DOHH2 (cell line): ENCODE results near the gene RHBDL3.
A peak's percentile ranks its signal among the peaks of the same experiment; 100 is the strongest.

Experiments used
- H3F3A ChIP-seq: fragments of 200-600 bp; sonication (generic), shearing (Covaris generic); 2 replicates; pipeline ENCODE4 v1.6.0; 2016; ENCODE audit warnings: antibody characterized with exemption, mild to moderate bottlenecking; ENCODE audit not compliant: control insufficient read depth, insufficient read depth
- H3K27ac ChIP-seq: fragments of 200-600 bp; sonication (generic); 2 replicates; pipeline ENCODE4 v1.5.1; 2014; ENCODE audit warnings: low read depth, mild to moderate bottlenecking, low read length, moderate library complexity
- H3K27me3 ChIP-seq: fragments of 200-600 bp; sonication (generic); 2 replicates; pipeline ENCODE4 v1.6.1; 2014; ENCODE audit warnings: mild to moderate bottlenecking, low read length, mixed read lengths; ENCODE audit not compliant: control insufficient read depth
- H3K36me3 ChIP-seq: fragments of 200-600 bp; sonication (generic); 2 replicates; pipeline ENCODE4 v1.6.1; 2014; ENCODE audit warnings: mild to moderate bottlenecking, low read length, moderate library complexity, mixed read lengths; ENCODE audit not compliant: control insufficient read depth
- H3K4me1 ChIP-seq: fragments of 200-600 bp; sonication (generic); 2 replicates; pipeline ENCODE4 v1.6.1; 2014; ENCODE audit warnings: mild to moderate bottlenecking, low read length, mixed read lengths; ENCODE audit not compliant: control insufficient read depth
- H3K4me2 ChIP-seq: fragments of 200-600 bp; sonication (generic); 2 replicates; pipeline ENCODE4 v1.6.0; 2014; ENCODE audit warnings: mild to moderate bottlenecking, low read length, moderate library complexity
- H3K4me3 ChIP-seq: fragments of 200-600 bp; sonication (generic); 2 replicates; pipeline ENCODE4 v1.5.1; 2014; ENCODE audit warnings: mild to moderate bottlenecking, low read length, mixed read lengths
- H3K79me2 ChIP-seq: fragments of 200-600 bp; sonication (generic); 2 replicates; pipeline ENCODE4 v1.6.1; 2014; ENCODE audit warnings: mild to moderate bottlenecking, low read length, mixed read lengths; ENCODE audit not compliant: control insufficient read depth
- H3K9me2 ChIP-seq: fragments of 200-600 bp; sonication (generic); replicated peaks from 2 replicates; pipeline ENCODE4 v1.6.1; 2014; ENCODE audit warnings: mild to moderate bottlenecking, low read length, mixed read lengths; ENCODE audit not compliant: control insufficient read depth
- H3K9me3 ChIP-seq: fragments of 200-600 bp; sonication (generic); 2 replicates; pipeline ENCODE4 v1.6.1; 2014; ENCODE audit warnings: antibody characterized with exemption, low read length, mixed read lengths; ENCODE audit not compliant: control insufficient read depth, insufficient read depth
- H4K20me1 ChIP-seq: fragments of 200-600 bp; sonication (generic); 2 replicates; pipeline ENCODE4 v1.6.0; 2014; ENCODE audit warnings: low read depth, mild to moderate bottlenecking, antibody characterized with exemption, low read length, moderate library complexity; ENCODE audit not compliant: control insufficient read depth, insufficient read depth
- EZH2phosphoT487 ChIP-seq: fragments of 200-600 bp; sonication (generic); IDR thresholded peaks from 2 replicates; pipeline ENCODE4 v1.6.1; 2017; ENCODE audit warnings: borderline replicate concordance, mild to moderate bottlenecking, antibody characterized with exemption, low read length, moderate library complexity, mixed read lengths
- TF ChIP-seq, protein P1 (sequence below): fragments of 200-600 bp; sonication (generic); IDR thresholded peaks from one replicate; pipeline ENCODE4 v1.5.1; 2014; ENCODE audit warnings: antibody characterized with exemption, mild to moderate bottlenecking, low read depth, low read length; ENCODE audit not compliant: poor library complexity, severe bottlenecking

The RHBDL3 gene

GRCh38 chr17:32348483-32348800 lies 82.8 kb downstream of the RHBDL3 start:
- peaks cover 34% of the 10 kb centered on the region for H3K36me3 ChIP-seq
- H3K4me3 ChIP-seq = peak overlapping the region; percentile 95
- H3K79me2 ChIP-seq = peaks cover 49% of the 10 kb centered on the region
- no peak overlapping the region for H3K27ac ChIP-seq
- peak overlapping the region; percentile 93 for H3K4me2 ChIP-seq
- no peaks in the 10 kb centered on the region for H3K9me3 ChIP-seq
- H3K9me2 ChIP-seq = no peaks in the 10 kb centered on the region
- peaks cover 20% of the 10 kb centered on the region for H4K20me1 ChIP-seq
- no peak for TF ChIP-seq EZH2phosphoT487
- TF ChIP-seq, protein P1, sequence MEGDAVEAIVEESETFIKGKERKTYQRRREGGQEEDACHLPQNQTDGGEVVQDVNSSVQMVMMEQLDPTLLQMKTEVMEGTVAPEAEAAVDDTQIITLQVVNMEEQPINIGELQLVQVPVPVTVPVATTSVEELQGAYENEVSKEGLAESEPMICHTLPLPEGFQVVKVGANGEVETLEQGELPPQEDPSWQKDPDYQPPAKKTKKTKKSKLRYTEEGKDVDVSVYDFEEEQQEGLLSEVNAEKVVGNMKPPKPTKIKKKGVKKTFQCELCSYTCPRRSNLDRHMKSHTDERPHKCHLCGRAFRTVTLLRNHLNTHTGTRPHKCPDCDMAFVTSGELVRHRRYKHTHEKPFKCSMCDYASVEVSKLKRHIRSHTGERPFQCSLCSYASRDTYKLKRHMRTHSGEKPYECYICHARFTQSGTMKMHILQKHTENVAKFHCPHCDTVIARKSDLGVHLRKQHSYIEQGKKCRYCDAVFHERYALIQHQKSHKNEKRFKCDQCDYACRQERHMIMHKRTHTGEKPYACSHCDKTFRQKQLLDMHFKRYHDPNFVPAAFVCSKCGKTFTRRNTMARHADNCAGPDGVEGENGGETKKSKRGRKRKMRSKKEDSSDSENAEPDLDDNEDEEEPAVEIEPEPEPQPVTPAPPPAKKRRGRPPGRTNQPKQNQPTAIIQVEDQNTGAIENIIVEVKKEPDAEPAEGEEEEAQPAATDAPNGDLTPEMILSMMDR = no peak
- no peaks in the 10 kb centered on the region for H3K27me3 ChIP-seq
- peaks cover 12% of the 10 kb centered on the region for H3F3A ChIP-seq
- peaks cover 29% of the 10 kb centered on the region for H3K4me1 ChIP-seq

DNA sequence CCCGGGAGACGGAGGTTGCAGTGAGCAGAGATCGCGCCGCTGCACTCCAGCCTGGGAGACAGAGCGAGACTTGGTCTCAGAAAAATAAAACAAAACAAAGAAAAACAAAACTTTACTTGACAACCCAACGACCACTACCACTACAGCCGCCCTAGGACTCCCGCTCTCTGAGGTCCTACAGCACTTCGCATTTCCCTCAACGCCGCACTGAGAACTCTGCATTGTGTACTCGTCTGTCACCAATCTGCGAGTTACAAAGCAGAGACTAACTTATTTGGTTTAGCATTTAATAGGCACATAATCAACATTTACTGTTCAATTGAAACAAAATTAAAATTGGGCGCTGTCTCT lies 83.8 kb downstream of the RHBDL3 start:
- H3K79me2 ChIP-seq = peaks cover 60% of the 10 kb centered on the region
- H3K9me3 ChIP-seq = no peaks in the 10 kb centered on the region
- H3F3A ChIP-seq = peaks cover 10% of the 10 kb centered on the region
- peak overlapping the region; percentile 87 for H3K27ac ChIP-seq
- TF ChIP-seq, protein P1 = no peak
- TF ChIP-seq EZH2phosphoT487 = no peak
- peaks cover 22% of the 10 kb centered on the region for H4K20me1 ChIP-seq
- peak overlapping the region; percentile 95 for H3K4me3 ChIP-seq
- H3K36me3 ChIP-seq = peaks cover 43% of the 10 kb centered on the region
- peaks cover 33% of the 10 kb centered on the region for H3K4me1 ChIP-seq
- no peaks in the 10 kb centered on the region for H3K9me2 ChIP-seq
- H3K27me3 ChIP-seq = no peaks in the 10 kb centered on the region
- peak overlapping the region; percentile 93 for H3K4me2 ChIP-seq

DNA sequence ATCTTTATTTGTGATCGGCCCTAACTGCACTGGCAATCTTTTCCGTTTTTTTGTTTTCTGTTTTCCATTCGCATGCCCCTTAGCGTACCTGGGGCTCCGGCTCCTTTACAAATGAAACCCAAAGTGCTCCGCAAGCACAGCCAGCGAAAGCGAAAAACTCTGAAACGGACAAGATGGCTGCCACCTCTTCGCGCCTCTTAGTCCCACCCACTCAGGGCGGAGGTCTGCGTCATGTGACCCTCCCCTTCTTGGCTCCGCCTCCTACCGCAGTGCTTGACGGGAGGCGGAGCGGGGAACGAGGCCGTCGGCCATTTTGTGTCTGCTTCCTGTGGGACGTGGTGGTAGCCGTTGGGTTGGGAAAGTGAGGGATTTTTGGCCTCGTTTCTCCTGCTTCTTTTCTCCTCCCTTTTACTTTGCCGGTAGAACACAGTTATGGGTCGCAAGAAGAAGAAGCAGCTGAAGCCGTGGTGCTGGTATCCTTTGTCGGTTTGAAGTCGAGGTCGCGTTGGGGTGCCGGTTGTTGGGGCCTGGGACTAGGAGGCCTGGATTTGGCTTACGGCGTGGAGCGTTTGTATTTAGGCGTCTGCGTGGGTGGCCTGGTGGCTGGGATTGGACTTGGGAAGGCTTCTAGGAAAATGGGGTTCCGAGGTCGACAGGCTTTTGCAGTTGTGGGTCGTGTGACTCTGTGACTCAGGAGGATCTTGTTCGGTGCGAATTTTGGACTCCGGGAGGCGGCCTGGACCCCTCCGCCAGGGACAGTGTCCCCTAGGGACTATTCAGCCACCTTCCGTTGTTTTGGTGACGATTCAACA lies 84.4 kb downstream of the RHBDL3 start, which contains the start of gene ZNF207:
Gene ZNF207, plus strand, starts transcription at position 304 of the 812 bp plus-strand sequence. Its CDS starts 129 bp downstream, at position 433.
- Histone ChIP-seq H3K4me3 (peak within 1 kb of the TSS; percentile 95), H3K9me2 (no peaks in the 10 kb centered on the region), H3K79me2 (peaks cover 66% of the 10 kb centered on the region), H3K4me1 (peaks cover 39% of the 10 kb centered on the region), H3K4me2 (peak within 1 kb of the TSS; percentile 93), H3K27ac (peak within 1 kb of the TSS; percentile 87), H3F3A (peaks cover 10% of the 10 kb centered on the region), H3K9me3 (no peaks in the 10 kb centered on the region), H3K36me3 (peaks cover 49% of the 10 kb centered on the region), H3K27me3 (no peaks in the 10 kb centered on the region), H4K20me1 (peaks cover 26% of the 10 kb centered on the region)
- no peak for TF ChIP-seq EZH2phosphoT487
- TF ChIP-seq, protein P1 = no peak
